HG03571 (cell line): ENCODE results near the gene EVA1C.
"Not testable (repeated sequence)": the region's sequence is repeated elsewhere in the genome, so short reads cannot be mapped to it uniquely, and the experiment has no call there.

Source experiments
- ATAC-seq: cut with Tn5 transposase; IDR thresholded peaks from one replicate; pipeline ENCODE4 v1.9.1; 2021; ENCODE audit not compliant: unreplicated experiment

Gene EVA1C

GRCh38 chr21:32412162-32413014 lies at the start of gene EVA1C:
Gene EVA1C, plus strand, starts transcription at chr21:32412706. Its CDS starts 148 bp downstream, at chr21:32412854.
- ATAC-seq, result no peak

- no peak for ATAC-seq
Measured at GRCh38 chr21:32364387-32364786, 48.1 kb upstream of the EVA1C start.

GRCh38 chr21:32364796-32365195 lies 47.7 kb upstream of the EVA1C start:
- no peak for ATAC-seq

- ATAC-seq, result no peak
Measured at GRCh38 chr21:32366191-32366590, 46.3 kb upstream of the EVA1C start.

- ATAC-seq, result no peak
Measured at GRCh38 chr21:32367158-32367557, 45.3 kb upstream of the EVA1C start.

- no peak for ATAC-seq
Measured at GRCh38 chr21:32368386-32368785, 44.1 kb upstream of the EVA1C start.

GRCh38 chr21:32368961-32369360 lies 43.5 kb upstream of the EVA1C start:
- ATAC-seq, result not testable (repeated sequence)

- no peak for ATAC-seq
Measured at GRCh38 chr21:32370998-32371766, 41.3 kb upstream of the EVA1C start.

- no peak for ATAC-seq
Measured at GRCh38 chr21:32371913-32372314, 40.6 kb upstream of the EVA1C start.

- no peak for ATAC-seq
Measured at GRCh38 chr21:32372755-32373154, 39.8 kb upstream of the EVA1C start.

- no peak for ATAC-seq
Measured at GRCh38 chr21:32377506-32377905, 35.0 kb upstream of the EVA1C start.

GRCh38 chr21:32377991-32378390 lies 34.5 kb upstream of the EVA1C start:
- ATAC-seq, result no peak

- no peak for ATAC-seq
Measured at GRCh38 chr21:32378956-32379355, 33.5 kb upstream of the EVA1C start.

GRCh38 chr21:32380940-32381339 lies 31.6 kb upstream of the EVA1C start:
- ATAC-seq, result no peak

GRCh38 chr21:32381571-32381970 lies 30.9 kb upstream of the EVA1C start:
- ATAC-seq, result no peak

GRCh38 chr21:32382108-32382644 lies 30.3 kb upstream of the EVA1C start:
- ATAC-seq, result no peak

GRCh38 chr21:32383812-32384211 lies 28.7 kb upstream of the EVA1C start:
- ATAC-seq, result no peak

GRCh38 chr21:32386195-32386870 lies 26.2 kb upstream of the EVA1C start:
- ATAC-seq, result no peak

GRCh38 chr21:32387151-32387550 lies 25.4 kb upstream of the EVA1C start:
- no peak for ATAC-seq

- ATAC-seq, result no peak
Measured at GRCh38 chr21:32388306-32388705, 24.2 kb upstream of the EVA1C start.

- no peak for ATAC-seq
Measured at GRCh38 chr21:32389337-32390015, 23.0 kb upstream of the EVA1C start.
